HG02588 (cell line): ENCODE measurements around the gene XXYLT1.

Experiments used
- ATAC-seq: cut with Tn5 transposase; IDR thresholded peaks from one replicate; pipeline ENCODE4 v1.9.1; 2021; ENCODE audit warnings: mild to moderate bottlenecking, moderate library complexity; ENCODE audit not compliant: unreplicated experiment

XXYLT1 gene

DNA sequence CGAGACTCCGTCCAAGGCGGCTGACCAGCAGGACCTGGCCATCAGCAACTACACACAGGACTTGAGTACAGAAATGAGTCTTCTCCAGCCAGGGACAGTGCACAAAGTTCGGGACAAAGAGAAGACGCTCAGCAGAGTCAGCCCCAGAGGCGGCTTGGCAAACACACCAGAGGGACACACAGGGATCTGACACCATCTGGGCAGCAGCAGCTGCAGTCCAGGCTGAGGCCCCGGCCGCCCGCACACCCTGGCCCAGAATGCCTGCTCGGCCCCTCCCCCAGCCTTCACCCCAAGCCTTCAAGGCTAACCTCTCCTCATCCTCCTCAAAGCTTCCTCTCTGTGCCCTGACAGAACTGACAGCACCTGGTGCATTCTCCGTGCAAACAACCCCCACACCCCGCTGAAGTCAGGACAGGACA lies 61.1 kb downstream of the XXYLT1 start:
- no peak for ATAC-seq

DNA sequence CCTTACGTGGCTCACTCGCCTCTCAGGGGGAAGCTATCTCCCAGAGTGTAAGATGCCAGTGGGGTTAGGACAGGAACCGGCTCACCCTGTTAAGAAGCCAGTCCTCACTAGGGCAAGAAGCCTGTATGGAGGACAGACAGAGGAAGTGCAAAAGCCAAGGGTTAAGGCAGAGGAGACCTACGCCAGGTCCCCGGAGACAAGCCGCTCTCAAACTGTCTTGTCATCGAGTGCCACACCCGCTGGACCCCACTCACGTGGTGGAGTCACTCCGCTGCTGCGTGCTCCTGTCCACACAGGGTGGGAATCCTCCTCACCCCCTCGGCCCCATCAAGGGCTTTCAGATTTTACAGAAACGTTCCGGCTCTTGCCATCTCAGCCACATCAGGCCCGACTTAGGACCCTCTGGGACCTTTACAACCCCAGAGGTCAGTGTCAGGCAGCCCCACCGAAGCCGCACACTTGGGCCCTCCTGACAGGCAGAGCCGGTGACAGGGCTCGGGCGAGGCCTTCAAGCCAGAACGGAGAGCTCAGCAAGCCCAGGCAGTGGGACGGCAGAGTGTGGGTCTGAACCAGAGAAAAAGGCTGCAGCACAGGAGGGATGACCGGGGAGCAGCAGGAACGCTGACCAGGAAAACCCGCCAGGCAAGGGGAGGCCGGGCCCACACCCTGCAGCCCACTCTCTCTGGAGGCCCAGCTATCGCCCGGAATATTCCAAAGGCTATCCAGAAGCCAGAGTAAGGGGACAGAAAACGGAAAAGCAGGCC lies 61.7 kb downstream of the XXYLT1 start:
- no peak for ATAC-seq

DNA sequence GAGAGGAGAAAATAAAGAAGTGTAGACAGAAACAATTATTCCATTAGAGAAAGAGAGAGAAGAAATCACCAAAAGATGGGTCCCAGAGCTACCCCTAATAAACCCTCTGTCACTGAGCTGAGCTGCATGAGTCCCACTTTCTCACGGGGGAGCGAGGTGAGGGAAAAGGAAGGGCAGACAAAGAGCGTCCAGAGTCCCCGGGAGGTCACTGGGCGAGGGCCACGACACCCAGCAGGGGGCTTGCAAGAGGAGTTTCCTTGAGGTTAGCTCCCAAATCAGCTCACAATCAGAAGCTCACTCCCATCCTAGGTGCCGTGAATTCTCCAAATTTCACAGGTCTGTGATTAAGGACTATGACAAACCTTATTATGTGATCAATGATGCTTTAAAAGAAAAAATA lies 62.3 kb downstream of the XXYLT1 start:
- no peak for ATAC-seq

GRCh38 chr3:195208183-195208582 lies 62.8 kb downstream of the XXYLT1 start:
- peak; percentile 84 for ATAC-seq

DNA sequence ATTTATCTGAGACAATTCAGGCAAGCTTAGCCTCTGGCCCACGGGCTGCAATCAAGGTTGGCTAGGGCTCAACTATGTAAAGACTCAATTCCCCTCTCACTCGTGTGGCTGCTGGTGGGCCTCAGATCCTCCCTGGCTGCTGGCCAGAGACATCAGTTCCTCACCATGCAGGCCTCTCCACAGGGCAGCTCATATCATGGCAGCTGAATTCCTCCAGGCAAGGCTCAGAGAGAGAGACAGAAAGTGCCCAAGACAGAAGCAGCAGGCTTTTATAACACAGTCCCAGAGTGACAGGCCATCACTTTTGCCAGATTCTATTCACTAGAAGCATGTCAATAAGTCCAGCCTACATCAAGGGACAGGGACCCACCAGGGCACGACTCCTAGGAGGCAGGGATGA lies 63.2 kb downstream of the XXYLT1 start:
- peak; percentile 25 for ATAC-seq

- no peak for ATAC-seq
Observed at GRCh38 chr3:195207056-195207455, 63.9 kb downstream of the XXYLT1 start.

- no peak for ATAC-seq
Observed at GRCh38 chr3:195204360-195205163, 66.4 kb downstream of the XXYLT1 start.

- ATAC-seq, result no peak
Observed at GRCh38 chr3:195203606-195204005, 67.4 kb downstream of the XXYLT1 start.

- no peak for ATAC-seq
Observed at GRCh38 chr3:195201295-195201694, 69.7 kb downstream of the XXYLT1 start.

GRCh38 chr3:195200010-195200822 lies 70.7 kb downstream of the XXYLT1 start:
- no peak for ATAC-seq

- no peak for ATAC-seq
Observed at GRCh38 chr3:195198426-195199346, 72.3 kb downstream of the XXYLT1 start.

DNA sequence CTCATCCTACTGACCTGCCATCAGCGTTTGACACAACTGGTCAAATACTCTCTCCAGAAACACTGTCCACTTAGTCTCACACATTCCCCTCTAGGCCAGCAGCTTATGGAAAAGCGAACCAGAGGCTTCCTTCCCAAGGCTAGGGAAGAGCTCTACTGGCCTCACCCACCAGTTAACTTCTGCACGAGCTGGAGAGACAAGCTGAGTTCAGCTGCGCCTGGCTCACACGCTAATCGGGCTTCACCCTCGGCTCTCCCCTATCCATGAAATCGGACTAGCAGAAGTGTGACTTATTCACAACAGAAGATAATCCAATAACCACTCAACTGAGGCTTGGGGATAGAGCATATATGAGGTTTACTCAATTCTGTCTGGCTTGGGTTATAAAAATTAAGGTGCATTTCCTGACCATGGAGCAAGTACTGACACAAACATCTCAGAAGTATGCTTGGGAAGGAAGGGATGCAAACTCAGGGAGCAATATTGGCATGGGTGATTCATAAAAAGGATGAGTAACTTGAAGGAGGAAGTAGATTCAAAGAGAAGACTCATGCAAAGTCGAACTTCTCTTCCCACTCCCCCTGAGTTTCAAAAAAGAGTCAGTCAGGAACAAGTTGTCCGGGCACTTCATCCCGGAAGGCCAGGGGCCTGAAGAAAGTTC lies 73.1 kb downstream of the XXYLT1 start:
- ATAC-seq, result no peak

DNA sequence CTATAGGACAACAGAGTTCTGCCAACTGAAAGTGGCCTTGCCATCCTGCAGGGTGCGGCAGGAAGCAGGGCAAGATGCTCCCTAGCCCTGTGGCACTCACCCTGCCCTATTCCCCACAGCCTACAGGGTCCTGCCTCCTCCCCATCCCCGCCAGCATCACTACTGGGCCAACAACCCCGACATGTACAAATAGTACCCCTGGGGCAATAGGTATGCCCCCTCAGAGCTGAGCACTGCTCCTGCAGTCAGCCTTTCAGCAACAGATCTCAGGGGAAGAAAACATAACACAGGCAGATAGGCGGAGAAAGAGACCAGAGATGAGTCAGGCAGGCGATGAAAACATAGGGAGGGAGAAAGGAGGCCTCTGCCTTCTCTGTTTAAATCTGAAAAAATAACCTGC lies 74.7 kb downstream of the XXYLT1 start:
- ATAC-seq, result no peak

- ATAC-seq, result no peak
Observed at GRCh38 chr3:195195321-195196209, 75.4 kb downstream of the XXYLT1 start.

- ATAC-seq, result no peak
Observed at GRCh38 chr3:195194559-195195206, 76.3 kb downstream of the XXYLT1 start.

- no peak for ATAC-seq
Observed at GRCh38 chr3:195191580-195191979, 79.4 kb downstream of the XXYLT1 start.

DNA sequence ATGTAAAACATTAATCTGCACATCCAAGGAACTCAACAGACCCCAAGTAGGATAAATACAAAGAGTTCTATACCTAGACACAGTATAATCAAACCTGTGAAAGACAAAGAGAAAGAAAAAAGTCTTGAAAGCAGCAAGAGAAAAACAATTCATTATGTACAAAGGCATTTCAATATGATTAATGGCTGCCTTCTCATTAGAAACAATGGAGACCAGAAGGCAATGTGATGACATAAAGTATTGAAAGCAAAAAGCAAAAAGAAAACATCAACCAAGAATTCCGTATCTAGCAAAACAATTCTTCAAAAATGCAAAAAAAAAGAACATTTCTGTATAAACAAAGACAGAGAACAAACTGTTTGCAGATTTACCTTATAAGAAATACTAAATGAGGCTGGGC lies 81.1 kb downstream of the XXYLT1 start:
- no peak for ATAC-seq

DNA sequence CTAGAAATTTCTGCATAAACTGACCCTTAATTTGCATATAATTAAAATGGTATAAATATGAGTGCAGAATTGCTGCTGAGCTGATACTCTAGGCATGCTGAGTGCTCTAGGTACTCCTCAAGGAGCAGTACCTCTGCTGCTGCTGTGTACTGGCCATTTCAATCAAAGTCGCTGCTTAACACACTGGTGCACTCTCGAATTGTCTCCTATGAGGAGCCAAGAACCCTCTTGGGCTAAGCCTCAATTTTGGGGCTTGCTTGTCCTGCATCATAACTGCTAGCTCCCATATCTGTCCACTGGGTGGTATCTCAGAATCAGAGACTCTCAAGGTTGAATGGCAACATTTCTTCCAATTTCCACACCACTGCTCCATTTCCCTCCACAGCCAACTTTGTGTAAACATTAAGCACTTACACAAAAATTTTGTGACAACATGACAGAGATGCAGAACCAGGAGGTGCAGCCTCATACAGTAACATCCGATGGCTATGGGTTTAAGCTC lies 82.5 kb downstream of the XXYLT1 start:
- no peak for ATAC-seq
